Liver (tissue), 9 donors: ENCODE measurements around the gene FGF14. TPM values are rescaled to one million over a fixed set of nuclear protein-coding genes. Genes with fewer than 3 reads are reported as not detected.

Experiments used
- DNase-seq: peaks from one replicate; pipeline ENCODE4 v3.0.0-alpha.2; 2017; ENCODE audit warnings: low spot score
- H3K27ac ChIP-seq, 2 donors: one replicate each; pipeline ENCODE4 v1.7.0; 2013; ENCODE audit warnings: inconsistent platforms in 2 of 2, low read length in 2 of 2, control low read depth in 1 of 2, low read depth in 1 of 2, mild to moderate bottlenecking in 1 of 2
- H3K27me3 ChIP-seq, 4 donors: one replicate each; pipeline versions ENCODE4 v1.6.1 to v1.7.0; 2013; ENCODE audit warnings: low read length in 3 of 4, inconsistent platforms in 1 of 4, mild to moderate bottlenecking in 1 of 4, moderate library complexity in 1 of 4; ENCODE audit not compliant: control insufficient read depth in 4 of 4, insufficient read depth in 4 of 4
- H3K36me3 ChIP-seq, 4 donors: one replicate each; pipeline versions ENCODE4 v1.6.1 to v1.7.0; 2013; ENCODE audit warnings: low read length in 3 of 4, mild to moderate bottlenecking in 3 of 4, low read depth in 1 of 4, moderate library complexity in 1 of 4; ENCODE audit not compliant: control insufficient read depth in 4 of 4, insufficient read depth in 3 of 4
- H3K4me1 ChIP-seq, 4 donors: one replicate each; pipeline versions ENCODE4 v1.6.1 to v1.7.0; 2013; ENCODE audit warnings: low read length in 3 of 4, mild to moderate bottlenecking in 3 of 4, moderate library complexity in 1 of 4; ENCODE audit not compliant: control insufficient read depth in 4 of 4, insufficient read depth in 4 of 4
- H3K4me3 ChIP-seq, 3 donors: one replicate each; pipeline versions ENCODE4 v1.6.1 to v1.7.0; 2013; ENCODE audit warnings: low read length in 3 of 3, control low read depth in 1 of 3, low read depth in 1 of 3, mild to moderate bottlenecking in 1 of 3
- H3K9ac ChIP-seq, 2 donors: one replicate each; pipeline ENCODE4 v1.7.0; 2013; ENCODE audit warnings: low read length in 2 of 2, mild to moderate bottlenecking in 2 of 2, moderate library complexity in 2 of 2, control low read depth in 1 of 2, low read depth in 1 of 2
- H3K9me3 ChIP-seq, 4 donors: one replicate each; pipeline versions ENCODE4 v1.6.1 to v1.7.0; 2013; ENCODE audit warnings: low read length in 3 of 4; ENCODE audit not compliant: control insufficient read depth in 4 of 4
- EGR1 ChIP-seq, 2 donors: IDR thresholded peaks; 2 replicates each; pipeline ENCODE4 v1.6.1; 2016 to 2018; ENCODE audit warnings: antibody characterized with exemption in 2 of 2, low read depth in 2 of 2
- FOXA1 ChIP-seq: IDR thresholded peaks from 2 replicates; pipeline ENCODE4 v1.6.1; 2016; ENCODE audit warnings: antibody characterized with exemption
- FOXA2 ChIP-seq: IDR thresholded peaks from 2 replicates; pipeline ENCODE4 v1.6.1; 2016; ENCODE audit warnings: antibody characterized with exemption
- GABPA ChIP-seq, 2 donors: IDR thresholded peaks in 1 of 2; conservative IDR thresholded peaks in 1 of 2; 2 replicates each; pipeline ENCODE4 v1.6.1; 2016; ENCODE audit warnings: antibody characterized with exemption in 2 of 2, mild to moderate bottlenecking in 1 of 2, moderate library complexity in 1 of 2
- HNF4A ChIP-seq, 2 donors: conservative IDR thresholded peaks; 2 replicates each; pipeline ENCODE4 v1.6.1; 2016; ENCODE audit warnings: antibody characterized with exemption in 2 of 2, mild to moderate bottlenecking in 2 of 2
- HNF4G ChIP-seq: IDR thresholded peaks from 2 replicates; pipeline ENCODE4 v1.6.1; 2016; ENCODE audit warnings: antibody characterized with exemption
- JUND ChIP-seq, 2 donors: IDR thresholded peaks; 2 replicates each; pipeline ENCODE4 v1.6.1; 2016; ENCODE audit warnings: antibody characterized with exemption in 2 of 2
- RAD21 ChIP-seq, 2 donors: IDR thresholded peaks; 2 replicates each; pipeline ENCODE4 v1.6.1; 2016; ENCODE audit warnings: antibody characterized with exemption in 2 of 2, mild to moderate bottlenecking in 2 of 2
- RXRA ChIP-seq, 2 donors: IDR thresholded peaks; 2 replicates each; pipeline ENCODE4 v1.6.1; 2017 to 2018; ENCODE audit warnings: antibody characterized with exemption in 2 of 2, mild to moderate bottlenecking in 1 of 2
- SP1 ChIP-seq: IDR thresholded peaks from 2 replicates; pipeline ENCODE4 v1.6.1; 2018; ENCODE audit warnings: antibody characterized with exemption, mild to moderate bottlenecking
- TAF1 ChIP-seq: conservative IDR thresholded peaks from 2 replicates; pipeline ENCODE4 v1.6.1; 2016; ENCODE audit warnings: antibody characterized with exemption, mild to moderate bottlenecking
- YY1 ChIP-seq: IDR thresholded peaks from 2 replicates; pipeline ENCODE4 v1.6.1; 2016; ENCODE audit warnings: antibody characterized with exemption, mild to moderate bottlenecking
- WGBS: extraction: QIAGEN DNeasy Blood & Tissue Kit; methylation state at CpG from one replicate; pipeline ENCODE4 v1.1.7; 2013; 5-methylcytosine and 5-hydroxymethylcytosine counted together
- polyA plus RNA-seq, 2 donors: library from polyadenylated mRNA; stranded (reverse) in 1 of 2; unstranded in 1 of 2; fragments of 200-250 nt in 1 of 2; fragments of >200 nt in 1 of 2; fragmentation: Nextera tagmentation in 1 of 2; extraction: Ambion mirVana in 1 of 2; gene quantifications; one replicate each; pipeline versions ENCODE4 v1.2.1 to v1.2.3, GENCODE V29; 2013 to 2015
- total RNA-seq, 2 donors: library from RNA; depleted of rRNA; stranded (reverse); fragments of >200 nt; gene quantifications; one replicate each; pipeline ENCODE4 v1.2.3, GENCODE V29; 2014
- TF ChIP-seq, protein P1 (sequence below): fragments of 150-350 bp; IDR thresholded peaks from 2 replicates; pipeline ENCODE4 v1.5.1; 2017; ENCODE audit warnings: improper control_type of control experiment, low read depth, low read length; ENCODE audit not compliant: missing input control
- TF ChIP-seq, protein P2 (sequence below): IDR thresholded peaks from 2 replicates; pipeline ENCODE4 v1.6.1; 2016; ENCODE audit warnings: antibody characterized with exemption, mild to moderate bottlenecking
- TF ChIP-seq, protein P3 (sequence below): IDR thresholded peaks from 2 replicates; pipeline ENCODE4 v1.6.1; 2016; ENCODE audit warnings: antibody characterized with exemption
- donor health status: healthy.
- donor health status: healthy.
- donor health status: healthy.
- donor health status: healthy.
- donor health status: healthy.

Gene FGF14
- total and polyA plus RNA-seq, 4 donors = 0.05 to 3.3 (median 1.0) TPM

DNA sequence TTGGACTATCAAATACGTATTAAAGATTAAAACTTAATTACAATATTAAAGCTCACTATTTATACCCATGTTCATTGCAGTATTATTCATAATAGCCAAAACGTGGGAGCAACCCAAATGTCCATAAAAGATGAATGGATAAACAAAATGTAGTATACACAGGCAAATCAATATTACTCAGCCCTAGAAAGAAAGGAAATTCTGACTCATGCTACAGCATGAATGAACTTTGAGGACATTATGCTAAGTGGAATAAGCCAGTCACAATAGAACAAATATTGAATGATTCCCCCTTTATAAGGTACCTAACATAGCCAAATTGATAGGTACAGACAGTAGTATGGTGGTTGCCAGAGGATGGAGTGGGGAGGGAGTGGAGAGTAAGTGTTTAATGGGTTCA, 457.3 kb downstream of the FGF14 start:
- peaks cover 0 to 13% (median 12%) of the 10 kb centered on the region in 4 donors for H3K4me1 ChIP-seq
- no peak overlapping the region for H3K4me3 ChIP-seq
- 55% methylated on average over 2 of the region's 2 CpGs for WGBS
- no peak overlapping the region for H3K9ac ChIP-seq
- no peak for DNase-seq
- no peaks in the 10 kb centered on the region for H3K9me3 ChIP-seq
- no peak overlapping the region for H3K27ac ChIP-seq
- peak in 1 of 2 donors; percentile 31 for TF ChIP-seq JUND (IDR thresholded peaks at IDR 0.05)
- no peak for TF ChIP-seq EGR1 (IDR thresholded peaks at IDR 0.05; ENCODE audit: low read depth in 2 of 2)
- TF ChIP-seq GABPA (IDR thresholded peaks at IDR 0.05 in 1 of 2, conservative IDR thresholded peaks at IDR 0.05 in 1 of 2) = no peak
- H3K36me3 ChIP-seq = no peaks in the 10 kb centered on the region
- no peaks in the 10 kb centered on the region for H3K27me3 ChIP-seq

DNA sequence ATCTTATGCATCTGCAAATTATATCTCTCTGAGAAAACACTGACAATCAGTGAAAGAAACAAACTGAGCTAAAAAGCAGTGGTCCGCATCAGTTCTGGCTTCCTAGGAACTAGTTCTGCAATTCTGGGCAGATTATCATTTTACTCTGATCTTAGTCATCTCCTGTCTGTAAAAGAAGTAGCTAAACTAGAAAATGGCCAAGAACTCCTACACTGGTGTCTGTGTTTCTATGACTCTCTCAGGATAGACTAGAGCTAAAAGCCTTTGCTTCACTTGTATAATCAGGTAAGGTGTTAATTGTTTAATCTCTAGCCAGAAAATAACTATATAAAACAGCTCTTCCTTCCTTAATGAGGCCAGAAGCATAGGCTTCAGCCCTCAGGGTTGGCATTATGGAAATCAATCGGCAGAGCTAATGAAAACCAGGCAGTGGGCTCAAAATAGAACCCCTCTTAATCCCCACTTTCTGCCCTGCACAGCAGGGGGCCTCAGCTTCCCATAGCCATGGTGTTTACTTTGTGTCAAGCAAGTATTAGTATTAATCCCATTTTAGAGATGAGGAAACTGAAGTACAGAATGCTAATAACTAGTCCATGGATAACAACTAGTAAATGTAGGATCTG, 459.2 kb downstream of the FGF14 start:
- no peak overlapping the region for H3K9ac ChIP-seq
- no peaks in the 10 kb centered on the region for H3K36me3 ChIP-seq
- H3K27ac ChIP-seq = no peak overlapping the region
- no peaks in the 10 kb centered on the region for H3K27me3 ChIP-seq
- WGBS = 74% methylated on average over 2 of the region's 2 CpGs
- H3K4me3 ChIP-seq = no peak overlapping the region
- DNase-seq = no peak
- peaks cover 0 to 13% (median 12%) of the 10 kb centered on the region in 4 donors for H3K4me1 ChIP-seq
- no peaks in the 10 kb centered on the region for H3K9me3 ChIP-seq
- no peak for TF ChIP-seq YY1
- no peak for TF ChIP-seq FOXA1
- no peak for TF ChIP-seq RXRA (IDR thresholded peaks at IDR 0.05)
- TF ChIP-seq EGR1 (IDR thresholded peaks at IDR 0.05; ENCODE audit: low read depth in 2 of 2) = no peak
- no peak for TF ChIP-seq RAD21 (IDR thresholded peaks at IDR 0.05)
- TF ChIP-seq, protein P1, sequence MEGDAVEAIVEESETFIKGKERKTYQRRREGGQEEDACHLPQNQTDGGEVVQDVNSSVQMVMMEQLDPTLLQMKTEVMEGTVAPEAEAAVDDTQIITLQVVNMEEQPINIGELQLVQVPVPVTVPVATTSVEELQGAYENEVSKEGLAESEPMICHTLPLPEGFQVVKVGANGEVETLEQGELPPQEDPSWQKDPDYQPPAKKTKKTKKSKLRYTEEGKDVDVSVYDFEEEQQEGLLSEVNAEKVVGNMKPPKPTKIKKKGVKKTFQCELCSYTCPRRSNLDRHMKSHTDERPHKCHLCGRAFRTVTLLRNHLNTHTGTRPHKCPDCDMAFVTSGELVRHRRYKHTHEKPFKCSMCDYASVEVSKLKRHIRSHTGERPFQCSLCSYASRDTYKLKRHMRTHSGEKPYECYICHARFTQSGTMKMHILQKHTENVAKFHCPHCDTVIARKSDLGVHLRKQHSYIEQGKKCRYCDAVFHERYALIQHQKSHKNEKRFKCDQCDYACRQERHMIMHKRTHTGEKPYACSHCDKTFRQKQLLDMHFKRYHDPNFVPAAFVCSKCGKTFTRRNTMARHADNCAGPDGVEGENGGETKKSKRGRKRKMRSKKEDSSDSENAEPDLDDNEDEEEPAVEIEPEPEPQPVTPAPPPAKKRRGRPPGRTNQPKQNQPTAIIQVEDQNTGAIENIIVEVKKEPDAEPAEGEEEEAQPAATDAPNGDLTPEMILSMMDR = no peak
- TF ChIP-seq SP1 = no peak
- TF ChIP-seq HNF4A (conservative IDR thresholded peaks at IDR 0.05) = no peak
- TF ChIP-seq GABPA (IDR thresholded peaks at IDR 0.05 in 1 of 2, conservative IDR thresholded peaks at IDR 0.05 in 1 of 2) = no peak
- TF ChIP-seq, protein P2, sequence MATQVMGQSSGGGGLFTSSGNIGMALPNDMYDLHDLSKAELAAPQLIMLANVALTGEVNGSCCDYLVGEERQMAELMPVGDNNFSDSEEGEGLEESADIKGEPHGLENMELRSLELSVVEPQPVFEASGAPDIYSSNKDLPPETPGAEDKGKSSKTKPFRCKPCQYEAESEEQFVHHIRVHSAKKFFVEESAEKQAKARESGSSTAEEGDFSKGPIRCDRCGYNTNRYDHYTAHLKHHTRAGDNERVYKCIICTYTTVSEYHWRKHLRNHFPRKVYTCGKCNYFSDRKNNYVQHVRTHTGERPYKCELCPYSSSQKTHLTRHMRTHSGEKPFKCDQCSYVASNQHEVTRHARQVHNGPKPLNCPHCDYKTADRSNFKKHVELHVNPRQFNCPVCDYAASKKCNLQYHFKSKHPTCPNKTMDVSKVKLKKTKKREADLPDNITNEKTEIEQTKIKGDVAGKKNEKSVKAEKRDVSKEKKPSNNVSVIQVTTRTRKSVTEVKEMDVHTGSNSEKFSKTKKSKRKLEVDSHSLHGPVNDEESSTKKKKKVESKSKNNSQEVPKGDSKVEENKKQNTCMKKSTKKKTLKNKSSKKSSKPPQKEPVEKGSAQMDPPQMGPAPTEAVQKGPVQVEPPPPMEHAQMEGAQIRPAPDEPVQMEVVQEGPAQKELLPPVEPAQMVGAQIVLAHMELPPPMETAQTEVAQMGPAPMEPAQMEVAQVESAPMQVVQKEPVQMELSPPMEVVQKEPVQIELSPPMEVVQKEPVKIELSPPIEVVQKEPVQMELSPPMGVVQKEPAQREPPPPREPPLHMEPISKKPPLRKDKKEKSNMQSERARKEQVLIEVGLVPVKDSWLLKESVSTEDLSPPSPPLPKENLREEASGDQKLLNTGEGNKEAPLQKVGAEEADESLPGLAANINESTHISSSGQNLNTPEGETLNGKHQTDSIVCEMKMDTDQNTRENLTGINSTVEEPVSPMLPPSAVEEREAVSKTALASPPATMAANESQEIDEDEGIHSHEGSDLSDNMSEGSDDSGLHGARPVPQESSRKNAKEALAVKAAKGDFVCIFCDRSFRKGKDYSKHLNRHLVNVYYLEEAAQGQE = no peak
- TF ChIP-seq FOXA2 = no peak
- TF ChIP-seq HNF4G = no peak
- no peak for TF ChIP-seq TAF1
- TF ChIP-seq, protein P3, sequence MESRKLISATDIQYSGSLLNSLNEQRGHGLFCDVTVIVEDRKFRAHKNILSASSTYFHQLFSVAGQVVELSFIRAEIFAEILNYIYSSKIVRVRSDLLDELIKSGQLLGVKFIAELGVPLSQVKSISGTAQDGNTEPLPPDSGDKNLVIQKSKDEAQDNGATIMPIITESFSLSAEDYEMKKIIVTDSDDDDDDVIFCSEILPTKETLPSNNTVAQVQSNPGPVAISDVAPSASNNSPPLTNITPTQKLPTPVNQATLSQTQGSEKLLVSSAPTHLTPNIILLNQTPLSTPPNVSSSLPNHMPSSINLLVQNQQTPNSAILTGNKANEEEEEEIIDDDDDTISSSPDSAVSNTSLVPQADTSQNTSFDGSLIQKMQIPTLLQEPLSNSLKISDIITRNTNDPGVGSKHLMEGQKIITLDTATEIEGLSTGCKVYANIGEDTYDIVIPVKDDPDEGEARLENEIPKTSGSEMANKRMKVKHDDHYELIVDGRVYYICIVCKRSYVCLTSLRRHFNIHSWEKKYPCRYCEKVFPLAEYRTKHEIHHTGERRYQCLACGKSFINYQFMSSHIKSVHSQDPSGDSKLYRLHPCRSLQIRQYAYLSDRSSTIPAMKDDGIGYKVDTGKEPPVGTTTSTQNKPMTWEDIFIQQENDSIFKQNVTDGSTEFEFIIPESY = no peak
